KMS-11 (cell line): ENCODE measurements around the gene HSF2.
"Not testable (repeated sequence)": the region's sequence is repeated elsewhere in the genome, so short reads cannot be mapped to it uniquely, and the experiment has no call there.

Source experiments
- H2AFZ ChIP-seq: fragments of 200-600 bp; sonication (generic); 2 replicates; pipeline ENCODE4 v1.6.1; 2016; ENCODE audit warnings: antibody characterized with exemption, mixed run types, low read depth
- H3K27ac ChIP-seq: fragments of 200-600 bp; sonication (generic); 2 replicates; pipeline ENCODE4 v1.6.1; 2016; ENCODE audit warnings: mild to moderate bottlenecking, mixed run types
- H3K27me3 ChIP-seq: fragments of 200-600 bp; sonication (generic); 2 replicates; pipeline ENCODE4 v1.6.1; 2017; ENCODE audit warnings: mild to moderate bottlenecking, low read depth, mixed run types, moderate library complexity; ENCODE audit not compliant: insufficient read depth
- H3K36me3 ChIP-seq: fragments of 200-600 bp; sonication (generic); 2 replicates; pipeline ENCODE4 v1.6.1; 2017; ENCODE audit warnings: mild to moderate bottlenecking, mixed run types; ENCODE audit not compliant: insufficient read depth
- H3K4me1 ChIP-seq: fragments of 200-600 bp; sonication (generic); 2 replicates; pipeline ENCODE4 v1.6.1; 2016; ENCODE audit warnings: mild to moderate bottlenecking, low read depth, mixed run types; ENCODE audit not compliant: poor library complexity, severe bottlenecking
- H3K4me2 ChIP-seq: fragments of 200-600 bp; sonication (generic); 2 replicates; pipeline ENCODE4 v1.7.0; 2016; ENCODE audit warnings: mild to moderate bottlenecking, mixed run types
- H3K4me3 ChIP-seq: fragments of 200-600 bp; sonication (generic); IDR thresholded peaks from 2 replicates; pipeline ENCODE4 v1.6.1; 2017; ENCODE audit warnings: low read depth, low read length, mixed read lengths; ENCODE audit not compliant: insufficient read depth
- H3K79me2 ChIP-seq: fragments of 200-600 bp; sonication (generic); 2 replicates; pipeline ENCODE4 v1.6.1; 2016; ENCODE audit warnings: low read depth, mixed run types; ENCODE audit not compliant: insufficient read depth
- H3K9ac ChIP-seq: fragments of 200-600 bp; sonication (generic); 2 replicates; pipeline ENCODE4 v1.6.1; 2016; ENCODE audit warnings: mild to moderate bottlenecking, mixed run types
- H4K20me1 ChIP-seq: fragments of 200-600 bp; sonication (generic); 2 replicates; pipeline ENCODE4 v1.6.1; 2016; ENCODE audit warnings: mild to moderate bottlenecking, mixed run types; ENCODE audit not compliant: insufficient read depth
- TF ChIP-seq, protein P1 (sequence below): fragments of 200-600 bp; sonication (generic); conservative IDR thresholded peaks from 2 replicates; pipeline ENCODE4 v1.6.1; 2017; ENCODE audit warnings: low read depth, mild to moderate bottlenecking, antibody characterized with exemption, low read length, moderate library complexity, mixed read lengths

HSF2 gene

DNA sequence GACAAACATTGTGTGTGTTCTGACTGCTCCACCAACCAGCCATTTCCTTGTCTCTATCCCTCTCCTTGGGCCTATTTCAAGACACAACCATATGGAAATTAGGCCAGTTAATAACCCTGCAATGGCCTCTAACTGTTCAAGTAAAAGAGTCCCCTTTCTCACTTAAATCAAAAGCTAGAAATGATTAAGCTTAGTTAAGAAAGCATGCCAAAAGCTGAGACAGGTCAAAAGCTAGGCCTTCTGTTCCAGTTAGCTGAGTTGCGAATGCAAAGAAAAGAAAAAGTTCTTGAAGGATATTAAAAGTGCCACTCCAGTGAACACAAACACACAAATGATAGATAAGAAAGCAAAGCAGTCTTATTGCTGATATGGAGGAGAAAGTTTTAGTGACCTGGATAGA lies 49.6 kb downstream of the HSF2 start:
- Histone ChIP-seq H3K9ac (no peak overlapping the region), H3K27ac (no peak overlapping the region), H4K20me1 (no peaks in the 10 kb centered on the region), H3K79me2 (no peaks in the 10 kb centered on the region), H3K4me1 (no peaks in the 10 kb centered on the region), H2AFZ (no peak overlapping the region), H3K36me3 (no peaks in the 10 kb centered on the region), H3K27me3 (no peaks in the 10 kb centered on the region), H3K4me3 (no peak overlapping the region), H3K4me2 (no peak overlapping the region)
- TF ChIP-seq, protein P1, sequence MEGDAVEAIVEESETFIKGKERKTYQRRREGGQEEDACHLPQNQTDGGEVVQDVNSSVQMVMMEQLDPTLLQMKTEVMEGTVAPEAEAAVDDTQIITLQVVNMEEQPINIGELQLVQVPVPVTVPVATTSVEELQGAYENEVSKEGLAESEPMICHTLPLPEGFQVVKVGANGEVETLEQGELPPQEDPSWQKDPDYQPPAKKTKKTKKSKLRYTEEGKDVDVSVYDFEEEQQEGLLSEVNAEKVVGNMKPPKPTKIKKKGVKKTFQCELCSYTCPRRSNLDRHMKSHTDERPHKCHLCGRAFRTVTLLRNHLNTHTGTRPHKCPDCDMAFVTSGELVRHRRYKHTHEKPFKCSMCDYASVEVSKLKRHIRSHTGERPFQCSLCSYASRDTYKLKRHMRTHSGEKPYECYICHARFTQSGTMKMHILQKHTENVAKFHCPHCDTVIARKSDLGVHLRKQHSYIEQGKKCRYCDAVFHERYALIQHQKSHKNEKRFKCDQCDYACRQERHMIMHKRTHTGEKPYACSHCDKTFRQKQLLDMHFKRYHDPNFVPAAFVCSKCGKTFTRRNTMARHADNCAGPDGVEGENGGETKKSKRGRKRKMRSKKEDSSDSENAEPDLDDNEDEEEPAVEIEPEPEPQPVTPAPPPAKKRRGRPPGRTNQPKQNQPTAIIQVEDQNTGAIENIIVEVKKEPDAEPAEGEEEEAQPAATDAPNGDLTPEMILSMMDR, result no peak

DNA sequence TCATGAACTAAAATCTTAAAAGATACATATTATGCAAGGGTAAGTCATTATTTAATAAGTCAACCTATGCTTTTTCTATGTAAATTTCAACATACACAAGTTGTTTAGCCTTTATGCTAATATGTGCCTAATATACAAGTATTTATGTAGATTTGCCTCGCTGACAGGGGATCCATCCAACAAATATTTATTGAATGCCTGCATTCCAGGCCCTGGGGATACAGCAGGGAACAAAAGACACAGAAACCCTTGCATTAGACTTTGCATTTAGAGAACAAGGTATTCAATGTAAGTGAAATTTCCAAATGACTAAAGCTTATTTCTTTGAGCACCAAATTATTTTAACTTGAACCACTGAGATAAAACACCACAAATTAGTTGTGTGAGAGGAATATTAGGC lies 53.1 kb downstream of the HSF2 start:
- Histone ChIP-seq H3K9ac (no peak overlapping the region), H3K4me2 (no peak overlapping the region), H3K27ac (no peak overlapping the region), H3K27me3 (no peaks in the 10 kb centered on the region), H3K4me3 (no peak overlapping the region), H2AFZ (no peak overlapping the region), H3K4me1 (no peaks in the 10 kb centered on the region), H4K20me1 (no peaks in the 10 kb centered on the region), H3K36me3 (no peaks in the 10 kb centered on the region), H3K79me2 (no peaks in the 10 kb centered on the region)
- TF ChIP-seq, protein P1, result no peak

DNA sequence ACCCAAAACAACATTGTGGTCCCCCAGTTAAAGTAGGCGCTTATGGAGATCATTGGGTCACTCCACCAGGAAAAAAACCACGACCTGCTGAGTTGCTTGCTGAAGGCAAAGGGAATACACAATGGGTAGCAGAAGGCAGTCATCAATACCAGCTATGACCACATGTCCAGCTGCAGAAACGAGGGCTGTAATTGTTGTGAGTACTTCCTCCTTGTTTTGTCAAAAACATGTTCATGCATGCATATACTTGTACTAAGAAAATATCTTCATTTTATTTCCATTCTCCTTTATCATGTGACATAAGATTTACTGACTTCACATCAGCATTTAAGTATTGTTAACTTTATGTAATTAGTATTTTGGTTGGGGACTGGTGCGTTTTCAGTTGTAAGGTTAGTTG lies 55.2 kb downstream of the HSF2 start:
- no peak overlapping the region for H2AFZ ChIP-seq
- no peaks in the 10 kb centered on the region for H3K36me3 ChIP-seq
- H3K27me3 ChIP-seq, result no peaks in the 10 kb centered on the region
- H3K4me3 ChIP-seq, result no peak overlapping the region
- H4K20me1 ChIP-seq, result no peaks in the 10 kb centered on the region
- no peak overlapping the region for H3K27ac ChIP-seq
- H3K4me1 ChIP-seq, result no peaks in the 10 kb centered on the region
- TF ChIP-seq, protein P1, result no peak
- no peak overlapping the region for H3K9ac ChIP-seq
- no peak overlapping the region for H3K4me2 ChIP-seq
- H3K79me2 ChIP-seq, result peaks cover 9% of the 10 kb centered on the region

DNA sequence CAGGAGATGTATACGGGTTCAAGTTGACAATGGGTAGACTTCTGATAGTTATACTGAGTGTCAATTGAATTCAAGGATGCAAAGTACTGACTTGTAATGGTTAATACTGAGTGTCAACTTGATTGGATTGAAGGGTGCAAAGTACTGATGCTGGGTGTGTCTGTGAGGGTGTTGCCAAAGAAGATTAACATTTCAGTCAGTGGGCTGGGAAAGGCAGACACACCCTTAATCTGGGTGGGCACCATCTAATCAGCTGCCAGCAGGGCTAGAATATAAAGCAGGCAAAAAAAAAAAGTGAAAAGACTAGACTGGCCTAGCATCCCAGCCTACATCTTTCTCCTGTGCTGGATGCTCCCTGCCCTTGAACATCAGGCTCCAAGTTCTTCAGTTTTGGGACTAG lies 55.7 kb downstream of the HSF2 start:
- H3K4me1 ChIP-seq, H2AFZ ChIP-seq, H3K4me3 ChIP-seq, H3K27ac ChIP-seq, H3K36me3 ChIP-seq, H3K27me3 ChIP-seq, H3K4me2 ChIP-seq, H3K9ac ChIP-seq, H4K20me1 ChIP-seq: not testable (repeated sequence)
- peaks cover 13% of the 10 kb centered on the region for H3K79me2 ChIP-seq

DNA sequence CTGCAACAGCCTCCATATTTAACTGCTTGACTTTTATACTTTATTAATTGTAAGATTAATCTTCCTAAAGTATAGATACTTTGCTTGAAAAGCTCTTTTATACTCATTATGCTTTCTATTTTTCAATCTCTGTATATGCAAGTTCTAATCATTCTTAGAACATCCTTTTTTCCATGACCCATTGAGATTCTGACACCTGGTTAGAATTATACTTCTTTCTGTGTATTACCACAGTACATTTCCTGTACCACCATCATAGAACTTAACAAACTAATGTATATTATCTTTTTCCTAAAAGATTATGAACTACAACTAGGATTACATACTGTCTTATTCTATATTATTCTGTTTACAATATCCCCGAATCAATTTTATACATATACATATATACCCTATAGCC lies 58.6 kb downstream of the HSF2 start:
- no peaks in the 10 kb centered on the region for H4K20me1 ChIP-seq
- no peak overlapping the region for H3K4me3 ChIP-seq
- no peaks in the 10 kb centered on the region for H3K4me1 ChIP-seq
- H3K27ac ChIP-seq, result no peak overlapping the region
- no peak overlapping the region for H3K4me2 ChIP-seq
- H3K79me2 ChIP-seq, result peaks cover 37% of the 10 kb centered on the region
- no peak overlapping the region for H2AFZ ChIP-seq
- H3K9ac ChIP-seq, result no peak overlapping the region
- H3K36me3 ChIP-seq, result no peaks in the 10 kb centered on the region
- TF ChIP-seq, protein P1, result no peak
- no peaks in the 10 kb centered on the region for H3K27me3 ChIP-seq
